ENCODE measurements around the gene MIS18BP1.

Gene MIS18BP1

DNA sequence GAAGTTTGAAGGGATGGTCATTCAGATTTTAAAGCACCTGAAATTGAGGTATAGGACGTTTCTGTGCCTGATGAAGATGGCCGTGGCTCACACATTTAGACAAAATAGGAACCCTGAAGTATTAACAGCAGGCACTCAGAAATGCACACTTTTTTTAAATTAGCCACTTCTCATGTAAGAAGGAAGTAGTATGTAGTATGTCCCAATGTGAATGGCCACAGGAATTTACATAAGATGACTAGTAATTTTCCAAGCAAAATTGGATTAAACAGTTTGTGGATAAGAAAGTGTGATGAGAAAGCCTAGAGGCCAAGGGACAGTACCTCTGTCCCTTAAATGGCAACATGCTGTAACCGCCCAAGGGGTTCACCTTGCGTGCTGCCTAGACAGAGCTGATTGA is 1.8 kb upstream of the MIS18BP1 start:
- TF ChIP-seq, protein P1, sequence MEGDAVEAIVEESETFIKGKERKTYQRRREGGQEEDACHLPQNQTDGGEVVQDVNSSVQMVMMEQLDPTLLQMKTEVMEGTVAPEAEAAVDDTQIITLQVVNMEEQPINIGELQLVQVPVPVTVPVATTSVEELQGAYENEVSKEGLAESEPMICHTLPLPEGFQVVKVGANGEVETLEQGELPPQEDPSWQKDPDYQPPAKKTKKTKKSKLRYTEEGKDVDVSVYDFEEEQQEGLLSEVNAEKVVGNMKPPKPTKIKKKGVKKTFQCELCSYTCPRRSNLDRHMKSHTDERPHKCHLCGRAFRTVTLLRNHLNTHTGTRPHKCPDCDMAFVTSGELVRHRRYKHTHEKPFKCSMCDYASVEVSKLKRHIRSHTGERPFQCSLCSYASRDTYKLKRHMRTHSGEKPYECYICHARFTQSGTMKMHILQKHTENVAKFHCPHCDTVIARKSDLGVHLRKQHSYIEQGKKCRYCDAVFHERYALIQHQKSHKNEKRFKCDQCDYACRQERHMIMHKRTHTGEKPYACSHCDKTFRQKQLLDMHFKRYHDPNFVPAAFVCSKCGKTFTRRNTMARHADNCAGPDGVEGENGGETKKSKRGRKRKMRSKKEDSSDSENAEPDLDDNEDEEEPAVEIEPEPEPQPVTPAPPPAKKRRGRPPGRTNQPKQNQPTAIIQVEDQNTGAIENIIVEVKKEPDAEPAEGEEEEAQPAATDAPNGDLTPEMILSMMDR (conservative IDR thresholded peaks at IDR 0.05; ENCODE audit: low read depth, low read length) = no peak
- H3K4me3 ChIP-seq (ENCODE audit: low read length) = no peak overlapping the region
- DNase-seq (ENCODE audit: low read depth) = no peak

DNA sequence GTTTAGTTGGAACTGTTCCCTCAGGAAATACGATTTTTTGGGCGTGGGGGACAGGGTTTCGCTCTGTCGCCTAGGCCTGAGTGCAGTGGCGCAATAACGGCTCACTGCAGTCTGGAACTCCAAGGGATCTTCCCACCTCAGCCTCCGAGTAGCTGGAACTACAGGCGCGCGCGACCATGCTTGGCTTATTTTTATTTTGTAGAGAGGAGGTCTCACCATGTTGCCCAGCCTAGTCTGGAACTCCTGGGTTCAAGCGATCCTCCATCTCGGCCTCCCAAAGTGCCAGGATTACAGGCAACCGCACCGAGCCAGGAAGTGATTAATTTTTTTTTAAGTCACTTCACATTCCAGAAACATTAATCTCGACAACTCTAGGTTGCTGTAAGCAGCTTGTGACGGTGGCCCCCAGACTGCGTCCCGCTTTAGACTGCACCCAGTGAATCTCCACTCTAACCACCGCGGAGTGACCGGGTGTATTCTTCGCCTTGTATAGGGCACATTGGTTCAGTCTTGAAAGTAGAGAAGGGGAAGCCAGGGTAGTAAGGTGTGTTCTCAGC is 830 bp upstream of the MIS18BP1 start:
- DNase-seq (ENCODE audit: low read depth) = peak; percentile 54
- TF ChIP-seq, protein P1 (conservative IDR thresholded peaks at IDR 0.05; ENCODE audit: low read depth, low read length) = no peak
- H3K4me3 ChIP-seq (ENCODE audit: low read length) = peak overlapping the region; percentile 83

DNA sequence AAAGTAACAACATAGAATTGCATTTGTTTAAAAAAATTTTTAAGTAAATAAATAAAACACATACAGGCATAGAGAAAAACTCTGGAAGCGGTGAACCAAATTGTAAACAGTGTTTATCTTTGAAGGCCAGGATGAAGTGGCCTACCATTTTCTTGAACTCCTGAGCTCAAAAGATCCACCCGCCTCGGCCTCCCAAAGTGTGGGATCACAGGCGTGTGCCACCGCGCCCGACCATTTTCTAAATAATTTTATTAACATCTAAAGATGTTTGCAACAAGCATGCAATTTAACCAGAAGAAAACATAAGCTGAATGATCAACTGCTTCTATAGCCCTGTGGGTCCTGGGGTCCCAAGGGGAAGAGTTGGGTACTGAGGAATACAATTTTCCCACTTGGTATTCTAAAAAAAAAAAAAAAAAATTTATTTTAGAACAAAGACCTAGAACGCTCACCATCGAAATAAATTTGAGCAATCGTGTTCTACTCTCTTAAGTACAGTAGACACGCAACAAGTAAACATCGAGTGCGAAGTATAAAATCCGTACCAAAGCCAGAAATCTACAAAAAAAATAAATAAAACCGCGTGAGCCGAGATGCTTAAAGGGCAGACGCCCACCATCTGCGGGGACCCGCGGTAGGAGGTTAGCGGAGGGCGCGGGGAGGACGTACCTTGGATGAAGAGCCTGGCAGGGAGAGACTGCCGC is 484 bp downstream of the MIS18BP1 start:
- DNase-seq (ENCODE audit: low read depth) = no peak

DNA sequence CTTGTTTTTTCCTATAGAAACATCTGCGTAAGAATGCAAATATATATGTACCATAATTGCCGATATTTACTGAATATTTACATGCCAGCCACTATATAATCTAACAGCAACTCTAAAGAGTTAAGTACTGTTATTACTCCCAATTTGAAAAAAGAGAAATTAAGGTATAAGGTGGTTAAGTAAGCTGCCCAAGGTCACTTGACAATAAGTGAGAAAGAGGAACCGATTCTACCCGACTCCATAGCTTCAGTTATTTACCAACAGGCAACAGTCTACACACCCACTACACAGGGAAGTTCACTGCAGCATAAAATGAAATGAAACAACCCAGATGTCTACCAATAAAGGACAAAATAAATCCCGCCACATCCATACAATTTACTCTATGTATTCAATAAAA is 1.1 kb downstream of the MIS18BP1 start:
- H3K4me3 ChIP-seq (ENCODE audit: low read length) = peak overlapping the region; percentile 83

More for the DNA sequence above, 484 bp downstream of the MIS18BP1 start:
- H3K4me3 ChIP-seq (ENCODE audit: low read length) = peak overlapping the region; percentile 83
- TF ChIP-seq, protein P1 (conservative IDR thresholded peaks at IDR 0.05; ENCODE audit: low read depth, low read length) = no peak

DNA sequence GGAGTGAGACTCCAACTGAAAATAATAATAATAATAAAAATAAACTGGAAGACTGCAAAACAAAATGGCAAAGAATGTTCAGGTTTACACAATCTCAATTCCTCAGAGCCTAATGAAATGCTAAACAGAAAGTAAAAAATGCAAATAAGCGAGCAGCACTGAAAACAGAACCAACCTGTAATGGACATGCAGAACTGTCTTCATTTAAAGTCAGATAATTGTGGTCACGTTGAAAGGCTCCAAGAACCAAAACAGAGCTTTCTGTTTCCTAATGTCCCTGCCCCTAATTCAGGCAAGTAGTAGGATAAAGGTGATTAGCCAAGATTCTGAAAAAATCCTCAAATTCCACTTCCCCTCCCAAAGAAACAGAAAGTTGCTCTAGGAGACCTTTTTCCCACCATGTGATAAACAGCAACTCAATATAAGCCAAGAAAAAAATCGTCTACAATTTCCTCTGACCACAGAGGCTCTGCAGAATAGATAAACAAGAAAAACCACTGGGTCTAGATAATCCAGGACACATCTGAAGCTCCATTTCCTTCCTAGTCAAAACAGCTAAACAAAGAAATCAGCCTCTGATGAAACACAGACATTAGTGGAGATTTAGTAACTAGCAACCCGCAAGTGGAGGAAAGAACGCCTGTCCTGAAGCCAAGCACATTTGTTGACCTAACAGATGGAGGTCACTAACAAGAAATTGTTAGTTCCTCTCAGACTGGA is 3.0 kb downstream of the MIS18BP1 start:
- TF ChIP-seq, protein P1 (conservative IDR thresholded peaks at IDR 0.05; ENCODE audit: low read depth, low read length) = no peak
- H3K4me3 ChIP-seq (ENCODE audit: low read length) = no peak overlapping the region
- no peak for DNase-seq (ENCODE audit: low read depth)

More for the DNA sequence above, 1.1 kb downstream of the MIS18BP1 start:
- TF ChIP-seq, protein P1 (conservative IDR thresholded peaks at IDR 0.05; ENCODE audit: low read depth, low read length) = no peak
- no peak for DNase-seq (ENCODE audit: low read depth)

DNA sequence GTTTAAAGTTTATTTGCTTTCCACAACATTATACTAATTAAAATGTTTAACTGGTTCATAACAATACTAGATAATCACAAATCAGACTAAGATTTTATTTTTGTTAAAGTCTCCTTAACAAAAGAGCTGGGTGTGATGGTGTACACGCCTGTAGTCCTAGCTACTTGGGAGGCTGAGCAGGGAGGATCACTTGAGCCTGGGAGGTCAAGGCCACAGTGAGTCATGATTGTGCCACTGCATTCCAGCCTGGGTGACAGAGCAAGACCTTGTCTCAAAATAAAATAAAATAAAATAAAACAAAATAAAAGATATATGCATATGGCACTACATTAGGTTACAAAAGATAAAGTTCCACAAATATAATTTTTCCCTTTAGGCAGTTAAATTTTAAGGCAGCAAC is 5.6 kb downstream of the MIS18BP1 start:
- no peak for DNase-seq (ENCODE audit: low read depth)
- H3K4me3 ChIP-seq (ENCODE audit: low read length) = no peak overlapping the region
- TF ChIP-seq, protein P1 (conservative IDR thresholded peaks at IDR 0.05; ENCODE audit: low read depth, low read length) = no peak

Measured in retinal pigment epithelial cell (primary cell).